ENCODE results near the gene OPN3.
"Not testable (repeated sequence)": the region's sequence is repeated elsewhere in the genome, so short reads cannot be mapped to it uniquely, and the experiment has no call there.

OPN3 gene

GRCh38 chr1:241672301-241672700 is 32.1 kb upstream of the OPN3 start:
- Histone ChIP-seq H3K36me3 (ENCODE audit: insufficient read depth, low read length) (no peaks in the 10 kb centered on the region), H3K9ac (ENCODE audit: low read length) (no peak overlapping the region), H3K27me3 (ENCODE audit: control insufficient read depth in 1 of 2, insufficient read depth in 2 of 2, low read length in 2 of 2) (no peaks in the 10 kb centered on the region), H3K4me1 (ENCODE audit: insufficient read depth, low read length) (no peaks in the 10 kb centered on the region), H3K9me3 (ENCODE audit: low read length) (no peaks in the 10 kb centered on the region), H3K4me3 (ENCODE audit: low read depth in 1 of 2, low read length in 2 of 2) (no peak overlapping the region), H3K27ac (ENCODE audit: low read depth, low read length) (no peak overlapping the region)

GRCh38 chr1:241666419-241666818 is 26.2 kb upstream of the OPN3 start:
- H3K4me1 ChIP-seq (ENCODE audit: insufficient read depth, low read length): no peaks in the 10 kb centered on the region

GRCh38 chr1:241660424-241660972 is 20.3 kb upstream of the OPN3 start:
- Histone ChIP-seq H3K9me3 (ENCODE audit: low read length) (no peaks in the 10 kb centered on the region), H3K27me3 (ENCODE audit: control insufficient read depth in 1 of 2, insufficient read depth in 2 of 2, low read length in 2 of 2) (no peaks in the 10 kb centered on the region), H3K36me3 (ENCODE audit: insufficient read depth, low read length) (no peaks in the 10 kb centered on the region), H3K4me3 (ENCODE audit: low read depth in 1 of 2, low read length in 2 of 2) (no peak overlapping the region), H3K4me1 (ENCODE audit: insufficient read depth, low read length) (no peaks in the 10 kb centered on the region), H3K27ac (ENCODE audit: low read depth, low read length) (no peak overlapping the region), H3K9ac (ENCODE audit: low read length) (no peak overlapping the region)

More at GRCh38 chr1:241666419-241666818, 26.2 kb upstream of the OPN3 start:
- Histone ChIP-seq H3K4me3 (ENCODE audit: low read depth in 1 of 2, low read length in 2 of 2) (no peak overlapping the region), H3K9ac (ENCODE audit: low read length) (no peak overlapping the region), H3K36me3 (ENCODE audit: insufficient read depth, low read length) (no peaks in the 10 kb centered on the region), H3K27me3 (ENCODE audit: control insufficient read depth in 1 of 2, insufficient read depth in 2 of 2, low read length in 2 of 2) (no peaks in the 10 kb centered on the region), H3K27ac (ENCODE audit: low read depth, low read length) (no peak overlapping the region), H3K9me3 (ENCODE audit: low read length) (no peaks in the 10 kb centered on the region)

GRCh38 chr1:241659016-241659415 is 18.8 kb upstream of the OPN3 start:
- not testable (repeated sequence) for H3K4me1 ChIP-seq (ENCODE audit: insufficient read depth, low read length)

GRCh38 chr1:241658081-241658793 is 18.1 kb upstream of the OPN3 start:
- Histone ChIP-seq H3K9me3 (ENCODE audit: low read length) (no peaks in the 10 kb centered on the region), H3K36me3 (ENCODE audit: insufficient read depth, low read length) (no peaks in the 10 kb centered on the region), H3K4me1 (ENCODE audit: insufficient read depth, low read length) (no peaks in the 10 kb centered on the region), H3K27me3 (ENCODE audit: control insufficient read depth in 1 of 2, insufficient read depth in 2 of 2, low read length in 2 of 2) (no peaks in the 10 kb centered on the region), H3K4me3 (ENCODE audit: low read depth in 1 of 2, low read length in 2 of 2) (no peak overlapping the region), H3K9ac (ENCODE audit: low read length) (no peak overlapping the region), H3K27ac (ENCODE audit: low read depth, low read length) (no peak overlapping the region)

More at GRCh38 chr1:241659016-241659415, 18.8 kb upstream of the OPN3 start:
- H3K9ac ChIP-seq (ENCODE audit: low read length); H3K4me3 ChIP-seq (ENCODE audit: low read depth in 1 of 2, low read length in 2 of 2); H3K27me3 ChIP-seq (ENCODE audit: control insufficient read depth in 1 of 2, insufficient read depth in 2 of 2, low read length in 2 of 2); H3K9me3 ChIP-seq (ENCODE audit: low read length); H3K36me3 ChIP-seq (ENCODE audit: insufficient read depth, low read length); H3K27ac ChIP-seq (ENCODE audit: low read depth, low read length): not testable (repeated sequence)

- H3K27ac ChIP-seq (ENCODE audit: low read depth, low read length): no peak overlapping the region
Measured at GRCh38 chr1:241654641-241655040, 14.5 kb upstream of the OPN3 start.

GRCh38 chr1:241654019-241654418 is 13.8 kb upstream of the OPN3 start:
- Histone ChIP-seq H3K27ac (ENCODE audit: low read depth, low read length) (no peak overlapping the region), H3K4me3 (ENCODE audit: low read depth in 1 of 2, low read length in 2 of 2) (no peak overlapping the region), H3K4me1 (ENCODE audit: insufficient read depth, low read length) (no peaks in the 10 kb centered on the region), H3K27me3 (ENCODE audit: control insufficient read depth in 1 of 2, insufficient read depth in 2 of 2, low read length in 2 of 2) (no peaks in the 10 kb centered on the region), H3K9me3 (ENCODE audit: low read length) (no peaks in the 10 kb centered on the region), H3K9ac (ENCODE audit: low read length) (no peak overlapping the region), H3K36me3 (ENCODE audit: insufficient read depth, low read length) (no peaks in the 10 kb centered on the region)

More at GRCh38 chr1:241654641-241655040, 14.5 kb upstream of the OPN3 start:
- H3K9me3 ChIP-seq (ENCODE audit: low read length): no peaks in the 10 kb centered on the region
- H3K4me3 ChIP-seq (ENCODE audit: low read depth in 1 of 2, low read length in 2 of 2): no peak overlapping the region
- no peaks in the 10 kb centered on the region for H3K4me1 ChIP-seq (ENCODE audit: insufficient read depth, low read length)
- H3K27me3 ChIP-seq (ENCODE audit: control insufficient read depth in 1 of 2, insufficient read depth in 2 of 2, low read length in 2 of 2): no peaks in the 10 kb centered on the region
- no peaks in the 10 kb centered on the region for H3K36me3 ChIP-seq (ENCODE audit: insufficient read depth, low read length)
- H3K9ac ChIP-seq (ENCODE audit: low read length): no peak overlapping the region

- Histone ChIP-seq H3K27ac (ENCODE audit: low read depth, low read length) (no peak within 1 kb of the TSS), H3K27me3 (ENCODE audit: control insufficient read depth in 1 of 2, insufficient read depth in 2 of 2, low read length in 2 of 2) (no peaks in the 10 kb centered on the region), H3K9me3 (ENCODE audit: low read length) (no peaks in the 10 kb centered on the region), H3K36me3 (ENCODE audit: insufficient read depth, low read length) (no peaks in the 10 kb centered on the region), H3K9ac (ENCODE audit: low read length) (no peak within 1 kb of the TSS), H3K4me3 (ENCODE audit: low read depth in 1 of 2, low read length in 2 of 2) (no peak within 1 kb of the TSS), H3K4me1 (ENCODE audit: insufficient read depth, low read length) (no peaks in the 10 kb centered on the region)
Measured at GRCh38 chr1:241652012-241652411, 11.8 kb upstream of the OPN3 start, which contains the start of gene WDR64. WDR64 (plus strand) TSS chr1:241652281; CDS start chr1:241652485, 204 bp downstream.

- Histone ChIP-seq H3K4me1 (ENCODE audit: insufficient read depth, low read length) (no peaks in the 10 kb centered on the region), H3K27ac (ENCODE audit: low read depth, low read length) (no peak overlapping the region), H3K4me3 (ENCODE audit: low read depth in 1 of 2, low read length in 2 of 2) (no peak overlapping the region), H3K27me3 (ENCODE audit: control insufficient read depth in 1 of 2, insufficient read depth in 2 of 2, low read length in 2 of 2) (no peaks in the 10 kb centered on the region), H3K9ac (ENCODE audit: low read length) (no peak overlapping the region), H3K9me3 (ENCODE audit: low read length) (no peaks in the 10 kb centered on the region), H3K36me3 (ENCODE audit: insufficient read depth, low read length) (no peaks in the 10 kb centered on the region)
Measured at GRCh38 chr1:241648159-241648558, 8.0 kb upstream of the OPN3 start.

- Histone ChIP-seq H3K4me1 (ENCODE audit: insufficient read depth, low read length) (no peaks in the 10 kb centered on the region), H3K36me3 (ENCODE audit: insufficient read depth, low read length) (no peaks in the 10 kb centered on the region), H3K27ac (ENCODE audit: low read depth, low read length) (no peak overlapping the region)
Measured at GRCh38 chr1:241647658-241648057, 7.5 kb upstream of the OPN3 start.

GRCh38 chr1:241646201-241646600 is 6.0 kb upstream of the OPN3 start:
- no peaks in the 10 kb centered on the region for H3K9me3 ChIP-seq (ENCODE audit: low read length)
- H3K27me3 ChIP-seq (ENCODE audit: control insufficient read depth in 1 of 2, insufficient read depth in 2 of 2, low read length in 2 of 2): no peaks in the 10 kb centered on the region
- H3K36me3 ChIP-seq (ENCODE audit: insufficient read depth, low read length): no peaks in the 10 kb centered on the region

More at GRCh38 chr1:241647658-241648057, 7.5 kb upstream of the OPN3 start:
- Histone ChIP-seq H3K9ac (ENCODE audit: low read length) (no peak overlapping the region), H3K4me3 (ENCODE audit: low read depth in 1 of 2, low read length in 2 of 2) (no peak overlapping the region), H3K27me3 (ENCODE audit: control insufficient read depth in 1 of 2, insufficient read depth in 2 of 2, low read length in 2 of 2) (no peaks in the 10 kb centered on the region), H3K9me3 (ENCODE audit: low read length) (no peaks in the 10 kb centered on the region)

GRCh38 chr1:241645199-241645598 is 5.0 kb upstream of the OPN3 start:
- H3K36me3 ChIP-seq (ENCODE audit: insufficient read depth, low read length): no peaks in the 10 kb centered on the region
- H3K4me3 ChIP-seq (ENCODE audit: low read depth in 1 of 2, low read length in 2 of 2): no peak overlapping the region
- H3K27me3 ChIP-seq (ENCODE audit: control insufficient read depth in 1 of 2, insufficient read depth in 2 of 2, low read length in 2 of 2): no peaks in the 10 kb centered on the region
- no peak overlapping the region for H3K27ac ChIP-seq (ENCODE audit: low read depth, low read length)
- H3K9ac ChIP-seq (ENCODE audit: low read length): no peak overlapping the region
- peaks cover 4% of the 10 kb centered on the region for H3K4me1 ChIP-seq (ENCODE audit: insufficient read depth, low read length)
- H3K9me3 ChIP-seq (ENCODE audit: low read length): no peaks in the 10 kb centered on the region

More at GRCh38 chr1:241646201-241646600, 6.0 kb upstream of the OPN3 start:
- Histone ChIP-seq H3K4me3 (ENCODE audit: low read depth in 1 of 2, low read length in 2 of 2) (no peak overlapping the region), H3K27ac (ENCODE audit: low read depth, low read length) (no peak overlapping the region), H3K9ac (ENCODE audit: low read length) (no peak overlapping the region), H3K4me1 (ENCODE audit: insufficient read depth, low read length) (no peaks in the 10 kb centered on the region)
